SK-N-MC (cell line): ENCODE results near the gene FNDC3B.

Source experiments
- DNase-seq: peaks from one replicate; pipeline ENCODE4 v3.0.0-alpha.2; 2011; ENCODE audit warnings: low read depth, low spot score
- H3K27ac ChIP-seq: fragments of 200-600 bp; sonication (generic); 2 replicates; pipeline ENCODE4 v1.5.1; 2016; ENCODE audit warnings: mixed run types
- H3K36me3 ChIP-seq: fragments of 200-600 bp; sonication (generic); 2 replicates; pipeline ENCODE4 v1.6.1; 2017; ENCODE audit warnings: antibody characterized with exemption, low read length, mixed read lengths; ENCODE audit not compliant: insufficient read depth
- H3K4me3 ChIP-seq: fragments of 200-600 bp; sonication (generic); 2 replicates; pipeline ENCODE4 v1.5.1; 2016
- H3K9ac ChIP-seq: fragments of 200-600 bp; sonication (generic); 2 replicates; pipeline ENCODE4 v1.8.0; 2017; ENCODE audit warnings: mixed run types, mixed read lengths; ENCODE audit not compliant: insufficient read length
- H3K9me3 ChIP-seq: fragments of 200-600 bp; sonication (generic); 2 replicates; pipeline ENCODE4 v1.6.1; 2017; ENCODE audit warnings: low read depth, mild to moderate bottlenecking, antibody characterized with exemption, low read length, moderate library complexity, mixed read lengths
- EZH2 ChIP-seq: fragments of 200-600 bp; sonication (generic); IDR thresholded peaks from one replicate; pipeline ENCODE4 v1.6.1; 2017; ENCODE audit warnings: antibody characterized with exemption
- FOXP2 ChIP-seq: optimal IDR thresholded peaks from 2 replicates; pipeline ENCODE3; 2011; ENCODE audit warnings: mild to moderate bottlenecking, moderate library complexity; ENCODE audit not compliant: insufficient read depth; ENCODE audit errors: extremely low read length, control extremely low read depth
- POLR2AphosphoS5 ChIP-seq: IDR thresholded peaks from 2 replicates; pipeline ENCODE4 v1.6.1; 2012; ENCODE audit warnings: mild to moderate bottlenecking, low read depth, low read length, borderline replicate concordance

The FNDC3B gene

GRCh38 chr3:172388412-172389078, 349.2 kb downstream of the FNDC3B start:
- Histone ChIP-seq H3K9me3 (no peaks in the 10 kb centered on the region), H3K36me3 (no peaks in the 10 kb centered on the region), H3K27ac (no peak overlapping the region), H3K9ac (no peak overlapping the region), H3K4me3 (no peak overlapping the region)
- DNase-seq = no peak
- TF ChIP-seq FOXP2 (no peak), POLR2AphosphoS5 (no peak), EZH2 (no peak)

- Histone ChIP-seq H3K9me3 (no peaks in the 10 kb centered on the region), H3K27ac (no peak overlapping the region), H3K36me3 (no peaks in the 10 kb centered on the region), H3K9ac (no peak overlapping the region), H3K4me3 (no peak overlapping the region)
- DNase-seq = no peak
- TF ChIP-seq EZH2 = no peak
- TF ChIP-seq FOXP2 = no peak
- no peak for TF ChIP-seq POLR2AphosphoS5
Measured at GRCh38 chr3:172390792-172391191, 351.4 kb downstream of the FNDC3B start.

GRCh38 chr3:172391592-172392302, 352.4 kb downstream of the FNDC3B start:
- Histone ChIP-seq H3K27ac (no peak overlapping the region), H3K4me3 (no peak overlapping the region), H3K9me3 (no peaks in the 10 kb centered on the region), H3K9ac (no peak overlapping the region), H3K36me3 (no peaks in the 10 kb centered on the region)
- DNase-seq = no peak
- TF ChIP-seq EZH2 = no peak
- TF ChIP-seq FOXP2 = no peak
- TF ChIP-seq POLR2AphosphoS5 = no peak

GRCh38 chr3:172394692-172395091, 355.3 kb downstream of the FNDC3B start:
- DNase-seq = no peak
- TF ChIP-seq FOXP2 = no peak
- no peak for TF ChIP-seq EZH2
- no peak for TF ChIP-seq POLR2AphosphoS5
- Histone ChIP-seq H3K4me3 (no peak overlapping the region), H3K9ac (no peak overlapping the region), H3K27ac (no peak overlapping the region), H3K36me3 (no peaks in the 10 kb centered on the region), H3K9me3 (no peaks in the 10 kb centered on the region)

DNA sequence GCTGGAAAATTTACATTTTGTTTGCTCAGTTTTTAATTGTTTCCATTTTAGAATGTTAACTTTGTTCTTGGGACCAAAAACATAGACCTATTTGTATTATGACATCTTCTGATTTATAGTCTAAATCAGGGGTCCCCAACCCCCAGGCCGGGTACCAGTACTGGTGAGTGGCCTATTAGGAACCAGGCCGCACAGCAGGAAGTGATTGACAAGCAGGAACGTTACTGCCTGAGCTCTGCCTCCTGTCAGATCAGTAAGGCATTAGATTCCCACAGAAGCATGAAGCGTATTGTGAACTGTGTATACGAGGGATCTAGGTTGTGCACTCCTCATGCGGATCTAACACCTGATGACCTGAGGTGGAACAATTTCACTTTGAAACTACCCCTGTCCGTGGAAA, 357.0 kb downstream of the FNDC3B start:
- H3K27ac ChIP-seq = no peak overlapping the region
- DNase-seq = no peak
- H3K4me3 ChIP-seq = no peak overlapping the region
- no peak overlapping the region for H3K9ac ChIP-seq
- no peaks in the 10 kb centered on the region; the same call in 1 of the 2 replicates for H3K36me3 ChIP-seq
- no peaks in the 10 kb centered on the region for H3K9me3 ChIP-seq
- TF ChIP-seq EZH2 = no peak
- TF ChIP-seq POLR2AphosphoS5 = no peak

DNA sequence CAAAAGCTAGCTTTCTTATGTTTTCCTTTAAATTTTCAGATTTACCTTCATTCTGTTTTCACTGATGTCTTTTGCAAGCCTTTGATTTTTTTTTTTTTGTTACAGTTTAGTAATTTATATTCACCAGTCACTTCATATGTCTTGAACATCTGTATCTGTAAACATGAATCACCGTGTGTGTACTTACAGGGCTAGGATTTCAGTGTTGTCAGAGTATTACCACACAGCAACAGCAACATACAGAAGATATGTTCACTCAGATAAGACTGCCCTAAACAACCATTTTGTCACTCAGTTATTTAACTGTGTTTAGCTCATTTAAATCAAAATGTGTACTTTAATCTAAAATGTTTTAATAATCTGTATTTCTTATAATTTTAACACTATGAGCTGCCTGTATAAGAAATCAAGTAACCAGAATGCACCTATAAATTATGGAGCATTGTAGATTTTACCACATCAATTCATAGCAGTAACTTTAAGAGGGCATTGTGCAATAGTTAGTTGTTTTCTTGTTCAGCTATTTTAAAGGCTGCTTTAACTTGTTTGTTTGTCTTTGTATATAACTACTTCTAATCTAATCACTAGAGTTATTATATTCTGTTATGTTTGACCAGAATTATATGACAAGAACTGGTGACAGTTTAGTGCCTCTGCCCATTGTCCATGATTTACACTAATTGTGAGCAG, 358.5 kb downstream of the FNDC3B start:
- no peak overlapping the region for H3K27ac ChIP-seq
- H3K4me3 ChIP-seq = no peak overlapping the region
- no peaks in the 10 kb centered on the region for H3K9me3 ChIP-seq
- no peak for TF ChIP-seq EZH2
- TF ChIP-seq FOXP2 = no peak
- no peak for TF ChIP-seq POLR2AphosphoS5
- DNase-seq = no peak
- no peak overlapping the region for H3K9ac ChIP-seq
- H3K36me3 ChIP-seq = no peaks in the 10 kb centered on the region; the same call in 1 of the 2 replicates

DNA sequence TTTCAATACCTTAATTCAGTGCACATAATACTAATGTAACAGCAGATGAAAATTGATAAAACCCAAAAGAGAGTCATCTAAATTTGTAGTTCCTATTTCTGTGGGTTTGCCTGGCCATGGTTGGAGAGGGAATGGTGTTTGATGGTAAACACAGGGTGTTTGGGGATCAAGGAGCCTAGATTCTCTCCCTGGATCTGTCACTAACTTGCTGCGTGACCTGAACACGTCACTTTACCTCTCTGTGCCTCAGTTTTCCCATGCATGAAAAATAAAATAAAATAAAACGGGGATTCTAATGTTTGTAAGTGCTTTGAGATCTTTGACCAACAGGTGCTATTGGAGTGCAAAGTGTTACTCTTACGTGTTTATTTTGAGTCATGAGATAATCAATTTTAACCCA, 359.1 kb downstream of the FNDC3B start:
- H3K27ac ChIP-seq = no peak overlapping the region
- DNase-seq = no peak
- TF ChIP-seq FOXP2 (no peak), EZH2 (no peak), POLR2AphosphoS5 (no peak)
- no peak overlapping the region for H3K9ac ChIP-seq
- no peak overlapping the region for H3K4me3 ChIP-seq
- H3K36me3 ChIP-seq = no peaks in the 10 kb centered on the region; the same call in 1 of the 2 replicates
- no peaks in the 10 kb centered on the region for H3K9me3 ChIP-seq

GRCh38 chr3:172402090-172402489, 362.7 kb downstream of the FNDC3B start:
- TF ChIP-seq FOXP2 (no peak), POLR2AphosphoS5 (no peak), EZH2 (no peak)
- H3K9ac ChIP-seq = no peak overlapping the region
- H3K36me3 ChIP-seq = no peaks in the 10 kb centered on the region; the same call in 1 of the 2 replicates
- no peak overlapping the region for H3K4me3 ChIP-seq
- no peak overlapping the region for H3K27ac ChIP-seq
- no peaks in the 10 kb centered on the region for H3K9me3 ChIP-seq
- no peak for DNase-seq
